Activated T-cell treated with anti-CD3 and anti-CD28 coated beads, Interleukin-2, amount 50 U/mL, for 24 hours (primary cell): ENCODE measurements around the gene MAP3K5.
"Not testable (repeated sequence)": the region's sequence is repeated elsewhere in the genome, so short reads cannot be mapped to it uniquely, and the experiment has no call there.

ENCODE experiments used
- DNase-seq: peaks from one replicate; pipeline ENCODE4 v3.0.0-alpha.2; 2020
- H3K27ac Mint-ChIP-seq: 2 replicates; pipeline ENCODE4 v1.8.0; 2020; ENCODE audit warnings: mild to moderate bottlenecking, mixed read lengths
- H3K27me3 Mint-ChIP-seq: 2 replicates; pipeline ENCODE4 v1.8.0; 2020; ENCODE audit warnings: mixed read lengths
- H3K36me3 Mint-ChIP-seq: 2 replicates; pipeline ENCODE4 v1.8.0; 2020; ENCODE audit warnings: low read depth, mixed read lengths
- H3K4me1 Mint-ChIP-seq: 2 replicates; pipeline ENCODE4 v1.8.0; 2020; ENCODE audit warnings: low read depth, mixed read lengths
- H3K4me3 Mint-ChIP-seq: 2 replicates; pipeline ENCODE4 v1.8.0; 2020; ENCODE audit warnings: mild to moderate bottlenecking, moderate library complexity, mixed read lengths
- H3K9me3 Mint-ChIP-seq: 2 replicates; pipeline ENCODE4 v1.8.0; 2020; ENCODE audit warnings: mixed read lengths

The MAP3K5 gene

GRCh38 chr6:136719280-136720044 is 72.8 kb downstream of the MAP3K5 start:
- Mint-ChIP-seq H3K4me3 (no peak overlapping the region), H3K27me3 (no peaks in the 10 kb centered on the region)
- DNase-seq: no peak

DNA sequence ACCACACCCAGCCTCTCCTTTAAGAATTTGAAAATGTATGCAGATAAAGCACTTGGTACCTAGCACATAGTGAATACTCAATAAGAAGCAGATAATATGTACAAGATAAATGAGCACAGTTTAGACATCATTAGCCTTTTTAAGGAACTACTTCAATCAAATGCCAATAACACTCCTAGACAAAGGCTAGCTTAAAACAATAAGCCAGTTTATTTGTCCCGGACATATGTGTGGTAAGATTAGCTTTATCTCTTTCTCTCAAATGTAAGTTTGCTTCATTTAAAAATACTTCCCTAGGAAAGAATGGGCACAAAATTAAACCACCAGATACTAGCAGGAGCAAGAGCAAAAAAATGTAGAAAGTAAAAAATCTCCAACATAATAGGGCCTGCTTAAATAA is 73.8 kb downstream of the MAP3K5 start:
- Mint-ChIP-seq H3K9me3 (no peaks in the 10 kb centered on the region), H3K27me3 (no peaks in the 10 kb centered on the region), H3K4me3 (no peak overlapping the region), H3K27ac (no peak overlapping the region), H3K36me3 (peaks cover 13% of the 10 kb centered on the region), H3K4me1 (peaks cover 26% of the 10 kb centered on the region)
- DNase-seq: no peak

More at GRCh38 chr6:136719280-136720044, 72.8 kb downstream of the MAP3K5 start:
- Mint-ChIP-seq H3K9me3 (no peaks in the 10 kb centered on the region), H3K27ac (peak overlapping the region; percentile 6), H3K4me1 (peaks cover 34% of the 10 kb centered on the region), H3K36me3 (peaks cover 12% of the 10 kb centered on the region)

- no peaks in the 10 kb centered on the region for H3K27me3 Mint-ChIP-seq
- H3K36me3 Mint-ChIP-seq: peaks cover 20% of the 10 kb centered on the region
- H3K4me1 Mint-ChIP-seq: peaks cover 28% of the 10 kb centered on the region
- H3K27ac Mint-ChIP-seq: no peak overlapping the region
- H3K9me3 Mint-ChIP-seq: peaks cover 3% of the 10 kb centered on the region
- no peak overlapping the region for H3K4me3 Mint-ChIP-seq
- no peak for DNase-seq
Measured at GRCh38 chr6:136717716-136717990, 74.6 kb downstream of the MAP3K5 start.

GRCh38 chr6:136716917-136717715 is 75.2 kb downstream of the MAP3K5 start:
- no peak for DNase-seq
- Mint-ChIP-seq H3K27me3 (no peaks in the 10 kb centered on the region), H3K4me1 (peaks cover 30% of the 10 kb centered on the region), H3K9me3 (peaks cover 3% of the 10 kb centered on the region), H3K27ac (no peak overlapping the region), H3K4me3 (no peak overlapping the region), H3K36me3 (peaks cover 23% of the 10 kb centered on the region)

DNA sequence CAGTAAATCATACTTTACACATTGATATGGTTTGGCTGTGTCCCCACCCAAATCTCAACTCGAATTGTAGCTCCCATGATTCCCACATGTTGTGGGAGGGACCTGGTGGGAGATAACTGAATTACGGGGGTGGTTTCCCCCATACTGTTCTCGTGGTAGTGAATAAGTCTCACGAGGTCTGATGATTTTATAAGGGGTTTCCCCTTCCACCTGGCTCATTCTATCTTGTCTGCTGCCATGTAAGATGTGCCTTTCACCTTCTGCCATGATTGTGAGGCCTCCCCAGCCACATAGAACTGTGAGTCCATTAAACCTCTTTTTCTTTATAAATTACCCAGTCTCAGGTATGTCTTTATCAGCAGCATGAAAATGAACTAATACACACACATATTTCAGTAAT is 79.6 kb downstream of the MAP3K5 start:
- H3K4me3 Mint-ChIP-seq, H3K27ac Mint-ChIP-seq, H3K9me3 Mint-ChIP-seq, DNase-seq, H3K4me1 Mint-ChIP-seq, H3K27me3 Mint-ChIP-seq: not testable (repeated sequence)
- H3K36me3 Mint-ChIP-seq: peaks cover 15% of the 10 kb centered on the region

- peaks cover 3% of the 10 kb centered on the region for H3K9me3 Mint-ChIP-seq
- peaks cover 6% of the 10 kb centered on the region for H3K4me1 Mint-ChIP-seq
- no peak for DNase-seq
- H3K4me3 Mint-ChIP-seq: no peak overlapping the region
- no peaks in the 10 kb centered on the region for H3K27me3 Mint-ChIP-seq
- peaks cover 15% of the 10 kb centered on the region for H3K36me3 Mint-ChIP-seq
- no peak overlapping the region for H3K27ac Mint-ChIP-seq
Measured at GRCh38 chr6:136711644-136712043, 80.6 kb downstream of the MAP3K5 start.

DNA sequence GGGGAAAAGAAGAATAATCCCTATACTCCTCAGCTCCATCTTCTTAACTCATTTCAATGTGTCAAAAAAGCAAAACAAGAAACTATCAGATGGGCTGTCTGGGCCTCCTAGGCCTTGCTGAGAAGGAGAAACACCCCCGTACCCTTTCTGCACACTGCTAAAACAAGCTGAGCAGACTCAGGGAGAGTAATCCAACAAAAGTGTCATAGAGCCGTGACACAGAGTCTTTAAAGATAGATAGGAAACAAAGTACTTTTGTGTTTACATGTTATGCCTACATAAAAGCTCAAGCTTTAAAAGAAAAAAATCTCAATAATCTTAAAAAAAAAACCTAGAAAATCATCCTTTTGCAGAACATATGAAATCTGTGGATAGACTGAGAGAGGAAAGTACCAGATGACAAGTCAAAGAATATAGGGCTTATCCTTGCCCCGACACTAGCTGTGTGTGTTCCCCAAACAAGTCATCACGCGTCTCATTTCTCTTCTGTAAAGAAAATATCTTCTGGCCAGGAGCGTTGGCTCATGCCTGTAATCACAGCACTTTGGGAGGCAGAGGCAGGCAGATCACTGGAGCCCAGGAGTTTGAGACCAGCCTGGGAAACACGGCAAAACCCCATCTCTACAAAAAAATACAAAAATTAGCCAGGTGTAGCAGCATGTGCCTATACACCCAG is 81.3 kb downstream of the MAP3K5 start:
- H3K4me3 Mint-ChIP-seq: no peak overlapping the region
- H3K9me3 Mint-ChIP-seq: peaks cover 3% of the 10 kb centered on the region
- no peaks in the 10 kb centered on the region for H3K27me3 Mint-ChIP-seq
- H3K27ac Mint-ChIP-seq: no peak overlapping the region
- peaks cover 15% of the 10 kb centered on the region for H3K36me3 Mint-ChIP-seq
- no peak for DNase-seq
- H3K4me1 Mint-ChIP-seq: peaks cover 5% of the 10 kb centered on the region

- Mint-ChIP-seq H3K4me1 (peaks cover 5% of the 10 kb centered on the region), H3K27me3 (no peaks in the 10 kb centered on the region), H3K27ac (no peak overlapping the region), H3K36me3 (peaks cover 17% of the 10 kb centered on the region), H3K9me3 (peaks cover 3% of the 10 kb centered on the region), H3K4me3 (no peak overlapping the region)
- DNase-seq: no peak
Measured at GRCh38 chr6:136709429-136709828, 82.8 kb downstream of the MAP3K5 start.

DNA sequence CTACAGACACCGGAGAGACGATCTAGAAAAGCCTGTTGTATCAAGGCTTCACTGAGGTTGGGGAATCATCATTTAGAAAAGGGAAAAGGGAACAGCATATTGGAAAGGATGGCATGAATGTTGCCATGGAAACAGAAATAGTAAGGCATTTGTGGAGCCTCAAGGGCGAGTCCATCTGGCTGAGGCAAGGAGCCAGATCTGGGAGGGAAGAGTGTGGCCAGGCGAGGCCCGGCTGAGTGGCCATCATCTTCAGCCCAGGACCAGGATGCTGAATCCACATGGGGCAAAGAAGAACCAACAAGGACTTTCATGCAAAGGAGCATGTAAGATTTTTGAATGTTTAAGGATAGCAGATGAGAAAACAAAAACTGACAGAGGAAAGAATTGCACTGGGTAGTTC is 85.8 kb downstream of the MAP3K5 start:
- no peak overlapping the region for H3K27ac Mint-ChIP-seq
- no peaks in the 10 kb centered on the region for H3K9me3 Mint-ChIP-seq
- H3K27me3 Mint-ChIP-seq: no peaks in the 10 kb centered on the region
- H3K4me1 Mint-ChIP-seq: peaks cover 8% of the 10 kb centered on the region
- H3K36me3 Mint-ChIP-seq: peaks cover 6% of the 10 kb centered on the region
- DNase-seq: no peak
- H3K4me3 Mint-ChIP-seq: no peak overlapping the region

- Mint-ChIP-seq H3K9me3 (no peaks in the 10 kb centered on the region), H3K4me1 (peaks cover 27% of the 10 kb centered on the region), H3K27me3 (no peaks in the 10 kb centered on the region), H3K4me3 (no peak overlapping the region), H3K36me3 (peaks cover 5% of the 10 kb centered on the region), H3K27ac (no peak overlapping the region)
- DNase-seq: no peak
Measured at GRCh38 chr6:136703331-136703865, 88.9 kb downstream of the MAP3K5 start.

DNA sequence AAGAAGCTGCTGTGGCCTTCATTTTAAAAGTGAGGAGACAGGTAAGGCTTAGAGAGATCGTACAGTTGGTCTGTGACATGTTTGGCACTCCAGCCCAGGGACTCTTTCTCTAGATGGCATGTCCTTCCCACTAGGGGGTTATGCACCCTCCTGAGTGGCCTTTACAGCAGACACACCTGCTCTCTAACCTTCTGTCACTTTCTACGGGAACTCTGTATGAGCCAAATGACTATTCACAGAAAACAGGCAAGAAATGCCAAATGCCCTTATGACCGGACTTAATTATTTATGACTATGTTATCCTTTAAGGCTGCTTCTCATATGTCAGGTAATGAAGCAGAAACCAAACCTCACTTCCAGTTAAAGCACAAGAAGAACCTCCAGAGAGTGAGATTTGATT is 91.2 kb downstream of the MAP3K5 start:
- Mint-ChIP-seq H3K36me3 (peaks cover 26% of the 10 kb centered on the region), H3K27me3 (no peaks in the 10 kb centered on the region)
- no peak for DNase-seq

GRCh38 chr6:136699358-136699757 is 92.9 kb downstream of the MAP3K5 start:
- H3K9me3 Mint-ChIP-seq: no peaks in the 10 kb centered on the region
- peaks cover 34% of the 10 kb centered on the region for H3K36me3 Mint-ChIP-seq
- no peaks in the 10 kb centered on the region for H3K27me3 Mint-ChIP-seq
- no peak overlapping the region for H3K4me3 Mint-ChIP-seq
- no peak for DNase-seq
- no peak overlapping the region for H3K27ac Mint-ChIP-seq
- H3K4me1 Mint-ChIP-seq: peaks cover 27% of the 10 kb centered on the region

More for the DNA sequence above, 91.2 kb downstream of the MAP3K5 start:
- no peak overlapping the region for H3K4me3 Mint-ChIP-seq
- no peaks in the 10 kb centered on the region for H3K9me3 Mint-ChIP-seq
- no peak overlapping the region for H3K27ac Mint-ChIP-seq
- peaks cover 27% of the 10 kb centered on the region for H3K4me1 Mint-ChIP-seq

DNA sequence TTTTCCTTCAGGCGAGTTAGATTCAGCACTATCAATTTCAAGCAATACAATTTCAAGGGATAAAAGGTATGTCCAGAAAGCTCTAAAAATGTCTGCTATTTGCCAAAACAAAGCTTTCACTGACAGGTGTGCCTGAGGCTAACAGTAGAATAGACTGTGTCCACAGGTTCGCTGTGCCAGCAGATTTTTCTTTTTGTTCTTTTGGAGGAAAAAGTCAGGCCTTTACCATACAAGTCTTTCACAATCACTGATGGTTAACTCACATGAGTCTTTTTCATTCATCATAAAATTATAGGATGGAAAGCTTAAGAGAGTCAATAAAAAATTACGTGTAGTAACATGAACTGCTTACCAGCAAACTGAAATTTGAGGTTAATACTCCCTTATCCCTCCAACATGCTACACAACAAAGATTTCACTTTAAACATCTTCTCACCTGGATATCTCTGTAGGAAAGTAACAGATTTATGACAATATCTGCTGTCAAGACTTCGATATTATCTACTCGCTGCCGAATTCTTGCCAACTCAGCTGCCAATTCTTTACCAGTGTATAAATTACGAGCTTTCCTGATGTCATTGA is 95.4 kb downstream of the MAP3K5 start:
- Mint-ChIP-seq H3K36me3 (peaks cover 43% of the 10 kb centered on the region), H3K4me1 (peaks cover 21% of the 10 kb centered on the region), H3K9me3 (no peaks in the 10 kb centered on the region), H3K27me3 (no peaks in the 10 kb centered on the region), H3K4me3 (no peak overlapping the region), H3K27ac (no peak overlapping the region)
- DNase-seq: no peak

DNA sequence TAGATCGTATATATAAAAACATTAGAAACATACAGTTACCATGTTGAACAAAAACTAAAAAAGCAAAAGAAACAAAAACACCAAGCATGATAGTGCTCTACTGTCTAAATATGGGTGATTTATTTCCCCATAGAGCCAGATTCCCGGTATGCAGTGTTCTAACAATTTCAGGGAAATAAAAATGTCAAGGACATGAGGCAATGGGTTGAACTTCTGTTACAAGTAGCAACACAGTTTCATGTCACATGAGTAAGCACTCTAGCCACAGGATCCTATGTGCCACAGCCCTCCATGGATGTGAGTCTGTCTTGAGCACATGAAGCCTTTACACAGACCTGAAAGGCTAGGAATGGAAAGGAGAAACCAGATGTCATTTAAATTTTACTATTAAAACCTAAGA is 96.0 kb downstream of the MAP3K5 start:
- H3K36me3 Mint-ChIP-seq: peaks cover 48% of the 10 kb centered on the region

More for the DNA sequence above, 96.0 kb downstream of the MAP3K5 start:
- H3K9me3 Mint-ChIP-seq: no peaks in the 10 kb centered on the region
- H3K4me1 Mint-ChIP-seq: peaks cover 17% of the 10 kb centered on the region
- H3K27me3 Mint-ChIP-seq: no peaks in the 10 kb centered on the region
- no peak overlapping the region for H3K27ac Mint-ChIP-seq
- DNase-seq: no peak
- H3K4me3 Mint-ChIP-seq: no peak overlapping the region
